Measurements from ENCODE around the gene OPRL1. TPM values are rescaled to one million over a fixed set of nuclear protein-coding genes. Genes with fewer than 3 reads are reported as not detected.

OPRL1 gene
- total RNA-seq, 1 experiment from 2014 or later, result 34.0 TPM

- H3K27ac ChIP-seq (ENCODE audit: low read length), result peak overlapping the region; percentile 97
- peaks cover 3% of the 10 kb centered on the region; the same call in 1 of the 2 replicates for H4K20me1 ChIP-seq (ENCODE audit: insufficient read depth, low read depth, low read length)
- H3K9me2 ChIP-seq (replicated peaks; ENCODE audit: insufficient read depth, low read length), result no peaks in the 10 kb centered on the region
- H3K9ac ChIP-seq (ENCODE audit: low read length), result peak overlapping the region; percentile 98
- no peak overlapping the region; the same call in 1 of the 2 replicates for H3K4me3 ChIP-seq (ENCODE audit: low read length)
- peaks cover 17% of the 10 kb centered on the region for H3K79me2 ChIP-seq (ENCODE audit: low read length)
- peak; percentile 64 for DNase-seq
- H3K4me1 ChIP-seq (ENCODE audit: low read length), result peaks cover 91% of the 10 kb centered on the region
- no peaks in the 10 kb centered on the region for H3K27me3 ChIP-seq (ENCODE audit: low read length)
- 0 out of 2 replicates have a peak, but pooled peaks cover 2% of the 10 kb centered on the region for H3K36me3 ChIP-seq (ENCODE audit: insufficient read depth, low read length)
- H3K9me3 ChIP-seq (ENCODE audit: low read length), result no peaks in the 10 kb centered on the region
- H2AFZ ChIP-seq (ENCODE audit: low read length), result no peak overlapping the region
- H3K4me2 ChIP-seq (ENCODE audit: low read depth, low read length, poor library complexity, severe bottlenecking), result peak overlapping the region; percentile 91
Measured at GRCh38 chr20:64067005-64067632, 12.8 kb upstream of the OPRL1 start.

GRCh38 chr20:64067733-64068307 lies 12.1 kb upstream of the OPRL1 start:
- no peak overlapping the region for H2AFZ ChIP-seq (ENCODE audit: low read length)
- H3K27ac ChIP-seq (ENCODE audit: low read length), result peak overlapping the region; percentile 100
- no peaks in the 10 kb centered on the region for H3K27me3 ChIP-seq (ENCODE audit: low read length)
- peaks cover 3% of the 10 kb centered on the region; the same call in 1 of the 2 replicates for H4K20me1 ChIP-seq (ENCODE audit: insufficient read depth, low read depth, low read length)
- H3K9me3 ChIP-seq (ENCODE audit: low read length), result no peaks in the 10 kb centered on the region
- peak overlapping the region; percentile 98 for H3K9ac ChIP-seq (ENCODE audit: low read length)
- H3K9me2 ChIP-seq (replicated peaks; ENCODE audit: insufficient read depth, low read length), result no peaks in the 10 kb centered on the region
- H3K79me2 ChIP-seq (ENCODE audit: low read length), result peaks cover 17% of the 10 kb centered on the region
- no peak overlapping the region for H3K4me3 ChIP-seq (ENCODE audit: low read length)
- H3K36me3 ChIP-seq (ENCODE audit: insufficient read depth, low read length), result 0 out of 2 replicates have a peak, but pooled peaks cover 6% of the 10 kb centered on the region
- peaks cover 91% of the 10 kb centered on the region for H3K4me1 ChIP-seq (ENCODE audit: low read length)
- no peak for DNase-seq
- H3K4me2 ChIP-seq (ENCODE audit: low read depth, low read length, poor library complexity, severe bottlenecking), result peak overlapping the region; percentile 91

GRCh38 chr20:64068386-64069208 lies 11.3 kb upstream of the OPRL1 start:
- H3K36me3 ChIP-seq (ENCODE audit: insufficient read depth, low read length), result peaks cover 9% of the 10 kb centered on the region; the same call in 1 of the 2 replicates
- no peaks in the 10 kb centered on the region for H3K27me3 ChIP-seq (ENCODE audit: low read length)
- no peaks in the 10 kb centered on the region for H3K9me2 ChIP-seq (replicated peaks; ENCODE audit: insufficient read depth, low read length)
- no peak overlapping the region for H3K4me3 ChIP-seq (ENCODE audit: low read length)
- H4K20me1 ChIP-seq (ENCODE audit: insufficient read depth, low read depth, low read length), result peaks cover 3% of the 10 kb centered on the region; the same call in 1 of the 2 replicates
- H3K27ac ChIP-seq (ENCODE audit: low read length), result peak overlapping the region; percentile 100
- H3K9me3 ChIP-seq (ENCODE audit: low read length), result no peaks in the 10 kb centered on the region
- H3K4me1 ChIP-seq (ENCODE audit: low read length), result peaks cover 99% of the 10 kb centered on the region
- H3K4me2 ChIP-seq (ENCODE audit: low read depth, low read length, poor library complexity, severe bottlenecking), result no peak overlapping the region
- H3K9ac ChIP-seq (ENCODE audit: low read length), result peak overlapping the region; percentile 47
- peaks cover 13% of the 10 kb centered on the region for H3K79me2 ChIP-seq (ENCODE audit: low read length)
- no peak for DNase-seq
- no peak overlapping the region for H2AFZ ChIP-seq (ENCODE audit: low read length)

- H3K36me3 ChIP-seq (ENCODE audit: insufficient read depth, low read length), result peaks cover 15% of the 10 kb centered on the region; the same call in 1 of the 2 replicates
- no peak for DNase-seq
- H3K27me3 ChIP-seq (ENCODE audit: low read length), result no peaks in the 10 kb centered on the region
- no peaks in the 10 kb centered on the region for H3K9me2 ChIP-seq (replicated peaks; ENCODE audit: insufficient read depth, low read length)
- peaks cover 7% of the 10 kb centered on the region for H3K79me2 ChIP-seq (ENCODE audit: low read length)
- peak overlapping the region; percentile 47 for H3K9ac ChIP-seq (ENCODE audit: low read length)
- H4K20me1 ChIP-seq (ENCODE audit: insufficient read depth, low read depth, low read length), result peaks cover 3% of the 10 kb centered on the region; the same call in 1 of the 2 replicates
- no peak overlapping the region for H2AFZ ChIP-seq (ENCODE audit: low read length)
- H3K4me3 ChIP-seq (ENCODE audit: low read length), result no peak overlapping the region
- peak overlapping the region; percentile 100 for H3K27ac ChIP-seq (ENCODE audit: low read length)
- H3K9me3 ChIP-seq (ENCODE audit: low read length), result no peaks in the 10 kb centered on the region
- H3K4me1 ChIP-seq (ENCODE audit: low read length), result peaks cover 100% of the 10 kb centered on the region
- no peak overlapping the region for H3K4me2 ChIP-seq (ENCODE audit: low read depth, low read length, poor library complexity, severe bottlenecking)
Measured at GRCh38 chr20:64069209-64069613, 10.7 kb upstream of the OPRL1 start.

GRCh38 chr20:64069614-64070243 lies 10.2 kb upstream of the OPRL1 start:
- peak overlapping the region; percentile 100 for H3K27ac ChIP-seq (ENCODE audit: low read length)
- H3K9me2 ChIP-seq (replicated peaks; ENCODE audit: insufficient read depth, low read length), result no peaks in the 10 kb centered on the region
- H3K4me3 ChIP-seq (ENCODE audit: low read length), result no peak overlapping the region
- no peaks in the 10 kb centered on the region for H3K27me3 ChIP-seq (ENCODE audit: low read length)
- H3K9me3 ChIP-seq (ENCODE audit: low read length), result no peaks in the 10 kb centered on the region
- peak overlapping the region; percentile 47 for H3K9ac ChIP-seq (ENCODE audit: low read length)
- H2AFZ ChIP-seq (ENCODE audit: low read length), result no peak overlapping the region
- peaks cover 3% of the 10 kb centered on the region; the same call in 1 of the 2 replicates for H4K20me1 ChIP-seq (ENCODE audit: insufficient read depth, low read depth, low read length)
- H3K79me2 ChIP-seq (ENCODE audit: low read length), result peaks cover 3% of the 10 kb centered on the region; the same call in 1 of the 2 replicates
- H3K4me2 ChIP-seq (ENCODE audit: low read depth, low read length, poor library complexity, severe bottlenecking), result no peak overlapping the region
- H3K36me3 ChIP-seq (ENCODE audit: insufficient read depth, low read length), result peaks cover 15% of the 10 kb centered on the region; the same call in 1 of the 2 replicates
- H3K4me1 ChIP-seq (ENCODE audit: low read length), result peaks cover 100% of the 10 kb centered on the region
- DNase-seq, result peak; percentile 76

GRCh38 chr20:64070244-64070993 lies 9.5 kb upstream of the OPRL1 start:
- Histone ChIP-seq H3K9me3 (ENCODE audit: low read length) (no peaks in the 10 kb centered on the region), H4K20me1 (ENCODE audit: insufficient read depth, low read depth, low read length) (peaks cover 3% of the 10 kb centered on the region; the same call in 1 of the 2 replicates), H3K36me3 (ENCODE audit: insufficient read depth, low read length) (peaks cover 15% of the 10 kb centered on the region; the same call in 1 of the 2 replicates), H3K9me2 (replicated peaks; ENCODE audit: insufficient read depth, low read length) (no peaks in the 10 kb centered on the region), H3K9ac (ENCODE audit: low read length) (peak overlapping the region; percentile 96), H3K4me3 (ENCODE audit: low read length) (no peak overlapping the region), H3K27me3 (ENCODE audit: low read length) (no peaks in the 10 kb centered on the region), H2AFZ (ENCODE audit: low read length) (no peak overlapping the region), H3K79me2 (ENCODE audit: low read length) (peaks cover 3% of the 10 kb centered on the region; the same call in 1 of the 2 replicates), H3K27ac (ENCODE audit: low read length) (peak overlapping the region; percentile 100), H3K4me2 (ENCODE audit: low read depth, low read length, poor library complexity, severe bottlenecking) (peak overlapping the region; percentile 10), H3K4me1 (ENCODE audit: low read length) (peaks cover 100% of the 10 kb centered on the region)
- DNase-seq, result no peak

All from Karpas-422 (cell line).